Neural progenitor cell (in vitro differentiated cells): ENCODE data around the gene TSPAN5. TPM values are rescaled to one million over a fixed set of nuclear protein-coding genes. Genes with fewer than 3 reads are reported as not detected.

Source experiments
- DNase-seq: peaks from one replicate; pipeline ENCODE4 v3.0.0-alpha.2; 2016; ENCODE audit warnings: low spot score
- H2AFZ ChIP-seq: fragments of 200-600 bp; sonication (generic); replicated peaks from 2 replicates; pipeline ENCODE4 v1.6.1; 2016; ENCODE audit warnings: antibody characterized with exemption
- H3F3A ChIP-seq: fragments of 200-600 bp; sonication (generic); 2 replicates; pipeline ENCODE4 v1.6.1; 2016; ENCODE audit warnings: antibody characterized with exemption, low read depth
- H3K27ac ChIP-seq: fragments of 200-600 bp; sonication (generic); 2 replicates; pipeline ENCODE4 v1.5.1; 2016; ENCODE audit warnings: mild to moderate bottlenecking
- H3K27me3 ChIP-seq: fragments of 200-600 bp; sonication (generic); 2 replicates; pipeline ENCODE4 v1.6.1; 2016; ENCODE audit warnings: mild to moderate bottlenecking, moderate library complexity
- H3K36me3 ChIP-seq: fragments of 200-600 bp; sonication (generic); 2 replicates; pipeline ENCODE4 v1.5.1; 2016
- H3K4me1 ChIP-seq: fragments of 200-600 bp; sonication (generic); 2 replicates; pipeline ENCODE4 v1.6.1; 2016; ENCODE audit warnings: mixed run types
- H3K4me2 ChIP-seq: fragments of 200-600 bp; sonication (generic); 2 replicates; pipeline ENCODE4 v1.6.1; 2016
- H3K4me3 ChIP-seq: fragments of 200-600 bp; sonication (generic); 2 replicates; pipeline ENCODE4 v1.5.1; 2016
- H3K79me2 ChIP-seq: fragments of 200-600 bp; sonication (generic); 2 replicates; pipeline ENCODE4 v1.6.1; 2016; ENCODE audit warnings: low read depth
- H3K9ac ChIP-seq: fragments of 200-600 bp; sonication (generic); 2 replicates; pipeline ENCODE4 v1.6.1; 2016
- H3K9me3 ChIP-seq: fragments of 200-600 bp; sonication (generic); 2 replicates; pipeline ENCODE4 v1.5.1; 2016; ENCODE audit warnings: low read depth
- H4K20me1 ChIP-seq: fragments of 200-600 bp; sonication (generic); 2 replicates; pipeline ENCODE4 v1.6.1; 2016; ENCODE audit warnings: low read depth
- H3K27ac Mint-ChIP-seq: 3 replicates; pipeline ENCODE4 v1.8.0; 2021; ENCODE audit warnings: mixed read lengths
- H3K27me3 Mint-ChIP-seq: 2 replicates; pipeline ENCODE4 v1.8.0; 2022; ENCODE audit warnings: low read depth, mild to moderate bottlenecking, inconsistent platforms, moderate library complexity, mixed read lengths; ENCODE audit not compliant: insufficient read depth
- H3K36me3 Mint-ChIP-seq: 3 replicates; pipeline ENCODE4 v1.8.0; 2021; ENCODE audit warnings: mixed read lengths
- H3K4me1 Mint-ChIP-seq: 3 replicates; pipeline ENCODE4 v1.8.0; 2021; ENCODE audit warnings: mixed read lengths
- H3K4me3 Mint-ChIP-seq: 3 replicates; pipeline ENCODE4 v1.8.0; 2021; ENCODE audit warnings: mild to moderate bottlenecking, moderate library complexity, mixed read lengths
- H3K9me3 Mint-ChIP-seq: 3 replicates; pipeline ENCODE4 v1.8.0; 2020; ENCODE audit warnings: mixed read lengths
- CTCF ChIP-seq: fragments of 200-600 bp; sonication (generic); IDR thresholded peaks from 2 replicates; pipeline ENCODE4 v1.5.1; 2017; ENCODE audit warnings: antibody characterized with exemption, mild to moderate bottlenecking
- EZH2 ChIP-seq: fragments of 200-600 bp; sonication (generic); IDR thresholded peaks from 2 replicates; pipeline ENCODE4 v1.6.1; 2017; ENCODE audit warnings: antibody characterized with exemption, mild to moderate bottlenecking, moderate library complexity
- EZH2phosphoT487 ChIP-seq: fragments of 200-600 bp; sonication (generic); IDR thresholded peaks from 2 replicates; pipeline ENCODE4 v1.6.1; 2017; ENCODE audit warnings: antibody characterized with exemption
- total RNA-seq: library from RNA; depleted of rRNA; stranded (reverse); fragments of >200 nt; gene quantifications from 2 replicates; pipeline ENCODE4 v1.2.3, GENCODE V29; 2015; ENCODE audit warnings: low replicate concordance

The TSPAN5 gene
- total RNA-seq, 1 donor from 2014 or later: 34.9 TPM

GRCh38 chr4:98671131-98671530 lies 12.7 kb upstream of the TSPAN5 start:
- no peak for TF ChIP-seq EZH2
- no peak for TF ChIP-seq CTCF
- TF ChIP-seq EZH2phosphoT487: no peak
- Histone ChIP-seq H3K27me3 (no peaks in the 10 kb centered on the region), H2AFZ (no peak overlapping the region), H3F3A (peaks cover 6% of the 10 kb centered on the region), H3K4me2 (no peak overlapping the region), H3K27ac (no peak overlapping the region), H3K79me2 (no peaks in the 10 kb centered on the region), H3K4me1 (peaks cover 8% of the 10 kb centered on the region), H3K9me3 (no peaks in the 10 kb centered on the region), H3K9ac (no peak overlapping the region), H3K4me3 (no peak overlapping the region), H4K20me1 (no peaks in the 10 kb centered on the region), H3K36me3 (no peaks in the 10 kb centered on the region)
- no peak for DNase-seq
- Mint-ChIP-seq H3K36me3 (no peaks in the 10 kb centered on the region), H3K4me1 (peaks cover 9% of the 10 kb centered on the region), H3K4me3 (no peak overlapping the region), H3K9me3 (no peaks in the 10 kb centered on the region), H3K27me3 (peaks cover 10% of the 10 kb centered on the region), H3K27ac (no peak overlapping the region)

- Mint-ChIP-seq H3K4me3 (no peak overlapping the region), H3K27ac (no peak overlapping the region), H3K27me3 (peaks cover 12% of the 10 kb centered on the region), H3K9me3 (peaks cover 6% of the 10 kb centered on the region), H3K4me1 (peaks cover 9% of the 10 kb centered on the region), H3K36me3 (no peaks in the 10 kb centered on the region)
- no peaks in the 10 kb centered on the region for H3K79me2 ChIP-seq
- no peaks in the 10 kb centered on the region for H3K27me3 ChIP-seq
- DNase-seq: no peak
- no peak overlapping the region for H2AFZ ChIP-seq
- H3K36me3 ChIP-seq: no peaks in the 10 kb centered on the region
- H3K4me2 ChIP-seq: no peak overlapping the region
- H3F3A ChIP-seq: peaks cover 6% of the 10 kb centered on the region
- no peak overlapping the region for H3K4me3 ChIP-seq
- no peaks in the 10 kb centered on the region for H3K9me3 ChIP-seq
- H3K9ac ChIP-seq: no peak overlapping the region
- no peaks in the 10 kb centered on the region for H4K20me1 ChIP-seq
- TF ChIP-seq EZH2 (no peak), CTCF (no peak), EZH2phosphoT487 (no peak)
- H3K27ac ChIP-seq: no peak overlapping the region
- peaks cover 8% of the 10 kb centered on the region for H3K4me1 ChIP-seq
Observed at GRCh38 chr4:98670186-98670585, 11.8 kb upstream of the TSPAN5 start.

- Mint-ChIP-seq H3K9me3 (peaks cover 11% of the 10 kb centered on the region), H3K27me3 (peaks cover 14% of the 10 kb centered on the region), H3K4me1 (peaks cover 9% of the 10 kb centered on the region), H3K4me3 (no peak overlapping the region), H3K36me3 (no peaks in the 10 kb centered on the region), H3K27ac (no peak overlapping the region)
- TF ChIP-seq CTCF (no peak), EZH2phosphoT487 (no peak), EZH2 (no peak)
- Histone ChIP-seq H3F3A (peaks cover 5% of the 10 kb centered on the region), H2AFZ (no peak overlapping the region), H3K9me3 (no peaks in the 10 kb centered on the region), H3K4me1 (peaks cover 8% of the 10 kb centered on the region), H3K4me2 (no peak overlapping the region), H3K79me2 (no peaks in the 10 kb centered on the region), H4K20me1 (no peaks in the 10 kb centered on the region), H3K27ac (no peak overlapping the region), H3K36me3 (no peaks in the 10 kb centered on the region), H3K9ac (no peak overlapping the region), H3K4me3 (no peak overlapping the region), H3K27me3 (no peaks in the 10 kb centered on the region)
- no peak for DNase-seq
Observed at GRCh38 chr4:98669577-98669976, 11.2 kb upstream of the TSPAN5 start.
